HEK293 (cell line): ENCODE data around the gene RGL4.

ENCODE experiments used
- CTCF ChIA-PET: fragments of 350-600 bp; formaldehyde crosslinking; extraction: SDS; loops from one replicate; lab custom pipeline; 2021; ENCODE audit warnings: antibody characterized with exemption; lab: Yijun Ruan, JAX
- POLR2A ChIA-PET: fragments of 300-600 bp; formaldehyde crosslinking; extraction: SDS; loops from one replicate; lab custom pipeline; 2020; ENCODE audit warnings: antibody characterized with exemption, inconsistent platforms; lab: Yijun Ruan, JAX
- H3K27ac ChIP-seq: fragments of 200-500 bp; sonication (Bioruptor generic); 2 replicates; pipeline ENCODE4 v1.5.1; 2014; ENCODE audit warnings: low read depth, low read length, control low read depth, inconsistent platforms; ENCODE audit errors: extremely low read depth
- H3K36me3 ChIP-seq, 2 experiments: fragments of 200-500 bp in 1 of 2; sonication (Bioruptor generic) in 1 of 2; 1 replicate in 1 of 2; 2 replicates in 1 of 2; pipeline ENCODE4 v1.5.1; 2014 to 2017; ENCODE audit warnings: inconsistent platforms in 2 of 2, low read length in 2 of 2; ENCODE audit not compliant: control insufficient read depth in 2 of 2, insufficient read depth in 1 of 2
- H3K4me1 ChIP-seq: fragments of 200-500 bp; sonication (Bioruptor generic); 2 replicates; pipeline ENCODE4 v1.5.1; 2014; ENCODE audit warnings: mild to moderate bottlenecking, low read length, inconsistent platforms; ENCODE audit not compliant: control insufficient read depth, insufficient read depth
- H3K4me3 ChIP-seq: 2 replicates; pipeline ENCODE4 v1.5.1; 2011; ENCODE audit warnings: low read depth, mild to moderate bottlenecking, control low read depth, low read length, moderate library complexity
- H3K9me3 ChIP-seq: fragments of 200-500 bp; sonication (Bioruptor generic); 2 replicates; pipeline ENCODE4 v1.5.1; 2014; ENCODE audit warnings: low read depth, low read length, inconsistent platforms; ENCODE audit not compliant: control insufficient read depth, insufficient read depth
- GLI2 ChIP-seq: fragments of 450-650 bp; formaldehyde crosslinking; IDR thresholded peaks from 2 replicates; pipeline ENCODE4; 2017; ENCODE audit warnings: missing biosample characterization, missing genetic modification characterization, low read depth, borderline replicate concordance
- HIC1 ChIP-seq: fragments of 450-650 bp; formaldehyde crosslinking; IDR thresholded peaks from 2 replicates; pipeline ENCODE4 v1.5.1; 2016; ENCODE audit warnings: missing biosample characterization, missing genetic modification characterization
- HOXA7 ChIP-seq: sonication (generic); formaldehyde crosslinking; IDR thresholded peaks from 2 replicates; pipeline ENCODE4 v1.8.1; 2022; ENCODE audit warnings: missing genetic modification reagents, borderline replicate concordance
- HOXD13 ChIP-seq: sonication (generic); formaldehyde crosslinking; IDR thresholded peaks from 2 replicates; pipeline ENCODE4 v1.8.0; 2022; ENCODE audit warnings: missing genetic modification reagents, borderline replicate concordance
- SALL2 ChIP-seq: fragments of 450-650 bp; formaldehyde crosslinking; IDR thresholded peaks from 2 replicates; pipeline ENCODE4 v1.5.0; 2017; ENCODE audit warnings: missing biosample characterization, mild to moderate bottlenecking, missing genetic modification characterization, borderline replicate concordance
- ZFP37 ChIP-seq: fragments of 450-650 bp; formaldehyde crosslinking; IDR thresholded peaks from 2 replicates; pipeline ENCODE4 v1.5.1; 2016; ENCODE audit warnings: missing biosample characterization, missing genetic modification characterization
- ZNF132 ChIP-seq: fragments of 450-650 bp; formaldehyde crosslinking; IDR thresholded peaks from 2 replicates; pipeline ENCODE4 v1.5.1; 2017; ENCODE audit warnings: missing biosample characterization, missing genetic modification characterization, borderline replicate concordance
- ZNF148 ChIP-seq: fragments of 450-650 bp; formaldehyde crosslinking; IDR thresholded peaks from 2 replicates; pipeline ENCODE4 v1.5.0; 2017; ENCODE audit warnings: missing biosample characterization, missing genetic modification characterization, borderline replicate concordance
- ZNF223 ChIP-seq: fragments of 450-650 bp; formaldehyde crosslinking; IDR thresholded peaks from 2 replicates; pipeline ENCODE4 v1.5.1; 2016; ENCODE audit warnings: missing biosample characterization, missing genetic modification characterization
- ZNF24 ChIP-seq: fragments of 450-650 bp; formaldehyde crosslinking; IDR thresholded peaks from 2 replicates; pipeline ENCODE4 v1.5.1; 2016; ENCODE audit warnings: missing biosample characterization, missing genetic modification characterization
- ZNF248 ChIP-seq: fragments of 450-650 bp; formaldehyde crosslinking; IDR thresholded peaks from 2 replicates; pipeline ENCODE4 v1.5.1; 2017; ENCODE audit warnings: missing biosample characterization, missing genetic modification characterization
- ZNF37A ChIP-seq: fragments of 450-650 bp; IDR thresholded peaks from 2 replicates; pipeline ENCODE4 v1.5.1; 2018; ENCODE audit warnings: missing biosample characterization, missing genetic modification characterization
- ZNF416 ChIP-seq: fragments of 450-650 bp; formaldehyde crosslinking; IDR thresholded peaks from 2 replicates; pipeline ENCODE4 v1.5.1; 2016; ENCODE audit warnings: missing biosample characterization, missing genetic modification characterization
- ZNF426 ChIP-seq: fragments of 450-650 bp; formaldehyde crosslinking; IDR thresholded peaks from 2 replicates; pipeline ENCODE4 v1.5.1; 2017; ENCODE audit warnings: missing biosample characterization, missing genetic modification characterization, mild to moderate bottlenecking, inconsistent platforms, moderate library complexity
- ZNF48 ChIP-seq: fragments of 450-650 bp; formaldehyde crosslinking; IDR thresholded peaks from 2 replicates; pipeline ENCODE4 v1.5.1; 2016; ENCODE audit warnings: missing biosample characterization, missing genetic modification characterization
- ZNF510 ChIP-seq: fragments of 450-650 bp; formaldehyde crosslinking; IDR thresholded peaks from 2 replicates; pipeline ENCODE4 v1.5.1; 2018; ENCODE audit warnings: mild to moderate bottlenecking, missing genetic modification characterization, missing biosample characterization; ENCODE audit not compliant: insufficient replicate concordance
- ZNF561 ChIP-seq: fragments of 450-650 bp; IDR thresholded peaks from 2 replicates; pipeline ENCODE4 v1.5.1; 2018; ENCODE audit warnings: missing biosample characterization, missing genetic modification characterization, borderline replicate concordance
- ZNF785 ChIP-seq: fragments of 450-650 bp; formaldehyde crosslinking; IDR thresholded peaks from 2 replicates; pipeline ENCODE4 v1.5.1; 2016; ENCODE audit warnings: missing biosample characterization, missing genetic modification characterization
- ZNF830 ChIP-seq: fragments of 450-650 bp; IDR thresholded peaks from 2 replicates; pipeline ENCODE4 v1.5.0; 2018; ENCODE audit warnings: missing biosample characterization, missing genetic modification characterization, low read depth, mild to moderate bottlenecking, moderate library complexity
- ZXDB ChIP-seq: fragments of 450-650 bp; formaldehyde crosslinking; IDR thresholded peaks from 2 replicates; pipeline ENCODE4 v1.5.1; 2016; ENCODE audit warnings: missing biosample characterization, missing genetic modification characterization

Gene RGL4

GRCh38 chr22:23689414-23689813, 1.4 kb upstream of the RGL4 start:
- TF ChIP-seq ZXDB (tag by site-specific recombination) (no peak), ZNF785 (no peak), GLI2 (tag by site-specific recombination) (no peak), ZNF48 (tag by site-specific recombination) (no peak), ZFP37 (tag by site-specific recombination) (no peak), ZNF148 (tag by site-specific recombination) (no peak), ZNF132 (tag by site-specific recombination) (no peak), ZNF248 (tag by site-specific recombination) (no peak), HOXA7 (CRISPR knock-in tag) (no peak), ZNF830 (tag by site-specific recombination) (no peak), ZNF37A (no peak), HOXD13 (CRISPR knock-in tag) (no peak), HIC1 (tag by site-specific recombination) (no peak), ZNF510 (no peak), ZNF561 (no peak)
- no peak overlapping the region for H3K27ac ChIP-seq
- no peaks in the 10 kb centered on the region for H3K4me1 ChIP-seq
- no peaks in the 10 kb centered on the region for H3K9me3 ChIP-seq
- no peak overlapping the region for H3K4me3 ChIP-seq
- peaks cover 0 to 89% of the 10 kb centered on the region in 2 experiments; a peak in 1 of 3 replicates for H3K36me3 ChIP-seq
- ChIA-PET CTCF (no interaction called here), POLR2A (no interaction called here)

- ChIA-PET CTCF (interaction anchor here (0.6 kb wide), 1 partner anchor 158 kb away, joined by 3 read pairs; no protein-coding TSS in a partner anchor), POLR2A (interaction anchor here (0.7 kb wide), 1 partner anchor 59 kb away, joined by 4 read pairs; the partner anchor contains the start of gene ZNF70)
- H3K4me1 ChIP-seq: no peaks in the 10 kb centered on the region
- H3K9me3 ChIP-seq: no peaks in the 10 kb centered on the region
- H3K27ac ChIP-seq: no peak overlapping the region
- TF ChIP-seq ZNF24 (tag by site-specific recombination): no peak
- TF ChIP-seq ZNF416 (tag by site-specific recombination): no peak
- no peak for TF ChIP-seq ZNF223
- TF ChIP-seq SALL2 (tag by site-specific recombination): no peak
- no peak for TF ChIP-seq ZNF426 (tag by site-specific recombination)
- no peak overlapping the region for H3K4me3 ChIP-seq
- peaks cover 4 to 98% of the 10 kb centered on the region in 2 experiments; a peak in 1 of 3 replicates for H3K36me3 ChIP-seq
These were observed 1.1 kb downstream of the RGL4 start for GRCh38 chr22:23691748-23692423.
